Measurements from ENCODE around the gene OR2A2. TPM values are rescaled to one million over a fixed set of nuclear protein-coding genes. Genes with fewer than 3 reads are reported as not detected.

The OR2A2 gene
- not detected in 2 replicates for total RNA-seq (2011; cell fraction: chromatin; rRNA removed; ENCODE audit: low replicate concordance)
- not detected in 2 replicates for total RNA-seq (2011; cell fraction: nucleolus; rRNA removed)
- total RNA-seq (2011; cell fraction: nucleoplasm; rRNA removed), result not detected in 2 replicates
- total RNA-seq (2014; rRNA removed) (not detected in 2 replicates), total RNA-seq (2014; rRNA removed; fragmentation: Illumina TruSeq; extraction: Trizol) (not detected in 2 replicates), total RNA-seq (2015; rRNA removed; fragmentation: Illumina TruSeq; extraction: Trizol) (not detected in 2 replicates), total RNA-seq (2021) (not detected in 2 replicates), polyA plus RNA-seq (2011; rRNA removed) (not detected in 2 replicates), polyA plus RNA-seq (2014; fragmentation: Illumina TruSeq; extraction: Trizol) (not detected in 2 replicates), polyA plus RNA-seq (2014; fragmentation: Nextera tagmentation; extraction: Ambion mirVana) (not detected), polyA plus RNA-seq (2014; rRNA removed) (not detected in 2 replicates), polyA minus RNA-seq (2011; rRNA and poly(A)+ RNA removed) (not detected in 2 replicates), Bru-seq, nascent RNA (not detected), BruChase-seq, experiment 1, labeled RNA remaining after a 2-hour chase (not detected), BruChase-seq, experiment 2, labeled RNA remaining after a 6-hour chase (percentile 27 among the genes with signal in this experiment)
- not detected in 2 replicates for polyA plus RNA-seq (2011; cell fraction: cytosol; rRNA removed)
- polyA plus RNA-seq (2011; cell fraction: nucleus; rRNA removed), result not detected in 2 replicates
- polyA plus RNA-seq (2012), result not detected in 2 replicates
- not detected in 2 replicates for polyA minus RNA-seq (2011; cell fraction: cytosol; rRNA and poly(A)+ RNA removed)
- not detected in 2 replicates for polyA minus RNA-seq (2011; cell fraction: nucleus; rRNA and poly(A)+ RNA removed)
- long read RNA-seq, experiment 1, result 0 reads
- long read RNA-seq, experiment 2, result 0 reads
- long read RNA-seq, experiment 3, result 0 reads

- no peaks in the 10 kb centered on the region for H3K79me2 ChIP-seq (ENCODE audit: control insufficient read depth, insufficient read depth, low read length)
- ATAC-seq, result no peak
- intact Hi-C loops (cut with micrococcal nuclease), result no loop called here
- no peaks in the 10 kb centered on the region for H3K9me3 ChIP-seq (replicated peaks; ENCODE audit: control insufficient read depth, insufficient read depth, low read depth, low read length)
- TF ChIP-seq ZNF134 (CRISPR knock-in tag; conservative IDR thresholded peaks at IDR 0.05), result no peak
- no peak for TF ChIP-seq E2F8 (IDR thresholded peaks at IDR 0.05; ENCODE audit: low read depth, partially characterized antibody)
- no peak for TF ChIP-seq XRCC5 (IDR thresholded peaks at IDR 0.05; ENCODE audit: low read depth, low read length)
- no peak for TF ChIP-seq WHSC1 (IDR thresholded peaks at IDR 0.05; ENCODE audit: low read length)
- TF ChIP-seq ELF1 (tag; IDR thresholded peaks at IDR 0.05), result no peak
- no peak for TF ChIP-seq PML (IDR thresholded peaks at IDR 0.05; ENCODE audit: low read length)
- TF ChIP-seq ZNF347 (CRISPR knock-in tag; IDR thresholded peaks at IDR 0.05; ENCODE audit: low read depth), result no peak
- TF ChIP-seq TEAD4 (IDR thresholded peaks at IDR 0.05; ENCODE audit: low read length), result no peak
- no peak for TF ChIP-seq TEAD4 (CRISPR knock-in tag; IDR thresholded peaks at IDR 0.05; ENCODE audit: borderline replicate concordance)
- TF ChIP-seq ELF4 (CRISPR knock-in tag; IDR thresholded peaks at IDR 0.05), result no peak
- TF ChIP-seq TCFL5 (CRISPR knock-in tag; conservative IDR thresholded peaks at IDR 0.05), result no peak
- TF ChIP-seq HDAC2 (IDR thresholded peaks at IDR 0.05), result no peak
- no peak for TF ChIP-seq ZNF274 (IDR thresholded peaks at IDR 0.05; ENCODE audit: borderline replicate concordance, low read depth, low read length)
- no peak for TF ChIP-seq CREB3 (tag; conservative IDR thresholded peaks at IDR 0.05; ENCODE audit: low read depth)
- WGBS (ENCODE audit: insufficient coverage, low coverage, missing lambda C conversion rate), result 0% methylated on average over 2 of the region's 2 CpGs
- no peak within 1 kb of the TSS for H3K4me2 ChIP-seq (ENCODE audit: insufficient read depth, low read length)
- no peak for DNase-seq (ENCODE audit: extremely low read depth in 1 of 4, low spot score in 3 of 4)
- no peak within 1 kb of the TSS for H2AFZ ChIP-seq (ENCODE audit: low read depth, low read length)
- BruUV-seq (replicated peaks), result no TSS peak
- ChIA-PET POLR2A (no interaction called here), CTCF (ENCODE audit: low intra/inter-chr PET ratio) (no interaction called here)
- H3K9ac ChIP-seq (ENCODE audit: insufficient read depth in 1 of 2, low read depth in 2 of 2, low read length in 2 of 2), result no peak within 1 kb of the TSS
- no peaks in the 10 kb centered on the region for H3K9me1 ChIP-seq (ENCODE audit: control insufficient read depth, insufficient read depth, low read length)
- H3K36me3 ChIP-seq (ENCODE audit: control insufficient read depth, insufficient read depth, low read length), result no peaks in the 10 kb centered on the region
- no peaks in the 10 kb centered on the region for H4K20me1 ChIP-seq (replicated peaks; ENCODE audit: control insufficient read depth, insufficient read depth, low read length)
- H3K4me3 ChIP-seq, result no peak within 1 kb of the TSS
- H3K4me1 ChIP-seq (replicated peaks in 1 of 2; ENCODE audit: control insufficient read depth in 2 of 2, insufficient read depth in 2 of 2, low read length in 2 of 2), result no peaks in the 10 kb centered on the region
- in situ Hi-C loops (cut with MboI), result no loop called here
- no peak for FAIRE-seq
- no peak within 1 kb of the TSS for H3K27ac ChIP-seq (ENCODE audit: extremely low read depth, low read depth, low read length)
- H3K27me3 ChIP-seq (ENCODE audit: control insufficient read depth in 2 of 2, insufficient read depth in 2 of 2, low read length in 2 of 2), result no peaks in the 10 kb centered on the region
Observed at GRCh38 chr7:144109283-144109682, at the start of gene OR2A2. Gene OR2A2, plus strand, starts transcription at chr7:144109583. Its CDS starts 0 bp downstream, at chr7:144109583.

All from K562 (cell line).